Left colon (tissue), 2 donors: ENCODE results near the gene ESF1. TPM values are rescaled to one million over a fixed set of nuclear protein-coding genes. Genes with fewer than 3 reads are reported as not detected.
"Not testable (repeated sequence)": the region's sequence is repeated elsewhere in the genome, so short reads cannot be mapped to it uniquely, and the experiment has no call there.

Experiments
- ATAC-seq: fragments of 200-7000 bp; cut with Tn5 transposase; one replicate; pipeline ENCODE4 v1.9.1; 2020; ENCODE audit warnings: mild to moderate bottlenecking, moderate library complexity
- DNase-seq, 2 donors: peaks; one replicate each; pipeline ENCODE4 v3.0.0-alpha.2; 2020
- intact Hi-C, 2 donors: fragments of 100-400 bp; cut with DNase I in 1 of 2; cut with micrococcal nuclease in 1 of 2; formaldehyde crosslinking; loops; one replicate each; pipeline versions ENCODE4 v1.11.2 to v1.14.0; 2022; cut with DNase I, micrococcal nuclease
- total RNA-seq, 2 donors: library from RNA; stranded (reverse); fragmentation: NEBNext Ultra II Directional; extraction: Animal tissue kit (Norgen Biotek cat#: 25700); gene quantifications; one replicate each; pipeline ENCODE4 v1.2.1, GENCODE V29; 2021
- donor health status: DM: no; HTN: no; CAD: no.
- donor health status: DM: yes; HTN: yes; CAD: no.

The ESF1 gene
- total RNA-seq, 2 donors from 2014 or later: 11.7 to 12.4 TPM

GRCh38 chr20:13793001-13793400 is 8.3 kb upstream of the ESF1 start:
- ATAC-seq (no peak), DNase-seq (no peak)
- intact Hi-C loops: no loop called here

DNA sequence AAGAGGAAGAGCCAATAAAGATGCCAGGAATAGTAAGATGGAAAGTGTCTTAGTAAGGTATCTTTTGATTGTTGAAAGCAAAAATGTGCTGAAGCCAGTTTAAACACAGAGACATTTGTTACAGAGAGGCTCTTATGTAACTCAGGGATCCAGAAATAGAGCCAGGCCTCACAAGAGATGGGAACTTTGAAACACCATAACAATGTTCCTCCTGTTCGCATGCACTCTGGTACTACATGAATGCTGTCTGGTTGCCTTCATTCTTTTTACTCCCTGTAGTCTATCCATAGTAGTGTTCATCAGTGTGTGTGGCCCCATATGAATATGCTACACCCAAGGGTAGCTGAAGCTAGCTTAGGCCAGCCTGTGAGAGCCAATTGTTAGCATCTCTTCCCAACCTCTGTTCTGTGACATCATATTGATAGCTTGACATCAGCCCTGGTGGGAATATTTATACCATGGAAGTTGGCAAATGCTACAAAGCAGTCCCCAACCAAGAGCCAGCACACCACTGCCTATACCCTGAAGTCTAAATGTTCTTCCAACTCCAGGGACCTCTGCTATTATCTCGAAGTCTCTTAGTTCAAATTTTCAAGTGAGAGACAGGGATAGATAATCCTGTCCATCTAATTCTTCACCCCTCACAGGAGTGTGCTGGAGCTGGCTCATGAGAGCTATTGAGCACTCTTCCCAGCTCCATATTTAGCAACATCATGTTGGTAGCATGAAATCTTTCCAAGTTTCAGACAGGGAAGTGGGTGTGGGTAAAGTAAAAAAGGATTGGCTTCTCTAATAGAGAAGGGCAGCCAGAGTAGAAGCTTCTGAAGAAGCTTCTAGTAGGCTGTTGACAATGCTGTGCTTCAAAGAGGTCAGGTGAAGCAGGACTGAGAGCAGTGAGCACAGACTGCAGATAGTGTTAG is 7.1 kb upstream of the ESF1 start:
- intact Hi-C loops: no loop called here
- ATAC-seq: no peak

DNA sequence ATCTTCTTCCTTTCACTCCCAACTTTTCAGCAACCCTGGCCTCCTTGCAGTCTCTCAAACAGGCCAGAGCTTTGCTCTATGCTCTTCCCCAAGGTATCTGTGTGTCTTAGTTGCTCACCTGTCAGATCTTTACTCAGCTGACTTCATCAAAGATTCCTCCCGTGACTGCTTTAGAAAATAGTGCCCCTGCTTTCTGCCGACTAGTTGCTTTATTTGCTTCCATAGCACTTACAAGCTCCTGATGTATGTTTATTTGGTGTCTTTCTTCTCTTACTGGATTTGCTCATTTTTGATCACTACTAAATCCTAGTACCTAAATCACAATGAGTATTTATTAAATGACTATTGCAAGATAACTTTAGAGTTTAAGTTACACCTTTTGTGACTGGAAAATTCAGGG is 6.0 kb upstream of the ESF1 start:
- ATAC-seq (no peak), DNase-seq (no peak)
- intact Hi-C loops: no loop called here

More for the DNA sequence above, 7.1 kb upstream of the ESF1 start:
- DNase-seq: no peak

DNA sequence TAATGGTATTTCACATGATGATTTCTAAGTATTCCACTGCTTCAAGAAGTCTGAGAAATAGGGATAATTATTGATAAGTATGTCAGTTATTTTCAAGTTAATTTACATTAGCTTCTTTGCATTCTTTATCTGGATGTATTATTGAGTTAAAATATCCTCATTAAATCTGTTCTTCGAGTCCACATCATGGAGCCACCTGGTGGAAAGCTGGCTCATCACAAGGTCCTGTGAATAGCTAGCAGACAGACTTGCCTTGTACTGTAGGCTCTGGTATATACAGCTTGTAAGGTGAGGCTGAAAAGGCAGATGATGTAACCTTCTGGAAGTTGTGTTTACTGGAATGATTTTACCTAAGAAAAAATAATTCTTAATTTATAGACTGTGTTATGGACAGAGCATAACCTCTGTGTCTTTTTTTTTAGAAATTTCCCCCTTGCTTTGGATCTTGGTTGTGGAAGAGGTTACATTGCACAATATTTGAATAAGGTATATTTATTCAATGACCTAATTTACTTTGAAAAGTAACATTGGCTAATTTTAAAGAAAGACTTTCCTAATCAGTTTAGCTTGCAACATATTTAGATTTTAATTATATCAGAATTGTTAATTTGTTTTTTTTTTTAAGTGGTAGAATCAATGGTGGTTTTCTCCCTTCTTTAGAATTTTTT is 3.6 kb upstream of the ESF1 start:
- ATAC-seq: no peak
- peak; percentile 38 to 54 for DNase-seq
- intact Hi-C loops: no loop called here

GRCh38 chr20:13786143-13786828 is 1.6 kb upstream of the ESF1 start:
- intact Hi-C loops: no loop called here
- DNase-seq: no peak
- ATAC-seq: peak; percentile 65

- intact Hi-C loops: no loop called here
- no peak for ATAC-seq
- no peak for DNase-seq
Observed at GRCh38 chr20:13784271-13784892, 337 bp downstream of the ESF1 start.

- intact Hi-C loops: no loop called here
- no peak for ATAC-seq
- no peak for DNase-seq
Observed at GRCh38 chr20:13783528-13783927, 1.2 kb downstream of the ESF1 start.

DNA sequence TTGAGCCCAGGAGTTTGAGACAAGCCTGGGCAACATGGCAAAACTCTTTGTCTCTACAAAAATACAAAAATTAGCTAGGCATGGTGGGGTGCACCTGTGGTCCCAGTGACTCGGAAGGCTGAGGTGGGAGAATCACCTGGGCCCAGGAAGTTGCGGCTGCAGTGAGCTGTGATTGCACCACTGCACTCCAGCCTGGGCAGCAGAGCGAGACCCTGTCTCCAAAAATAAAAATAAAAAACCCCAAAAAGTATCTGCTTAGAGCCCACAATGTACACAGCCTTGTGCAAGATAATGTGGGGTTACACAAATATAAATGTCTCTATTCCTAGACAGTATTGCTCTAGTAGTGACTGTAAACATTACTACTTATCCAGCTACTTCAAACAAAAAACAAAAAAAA is 5.9 kb downstream of the ESF1 start:
- no peak for ATAC-seq
- intact Hi-C loops: no loop called here
- no peak for DNase-seq

GRCh38 chr20:13777171-13777601 is 7.5 kb downstream of the ESF1 start:
- no peak for DNase-seq
- no peak for ATAC-seq
- intact Hi-C loops: no loop called here

DNA sequence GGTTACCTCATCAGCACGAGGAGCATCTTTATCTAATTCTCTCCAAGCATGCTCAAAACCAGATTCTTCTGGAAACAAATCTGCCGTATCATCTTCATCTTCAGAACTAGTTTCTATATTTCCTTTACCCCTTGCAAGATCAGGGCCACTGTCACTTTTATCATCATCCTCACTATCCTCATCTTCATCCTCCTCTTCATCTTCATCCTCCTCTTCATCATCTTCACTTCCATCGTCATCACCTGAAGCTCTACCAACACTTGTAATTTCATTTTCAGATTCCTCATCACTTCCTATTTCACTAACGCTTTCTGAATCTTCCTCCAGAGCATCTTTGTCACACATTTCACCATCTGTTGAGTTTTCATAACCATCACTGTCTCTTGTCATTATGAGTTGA is 8.9 kb downstream of the ESF1 start:
- no peak for DNase-seq
- intact Hi-C loops: no loop called here
- ATAC-seq: no peak

GRCh38 chr20:13772529-13772928 is 12.2 kb downstream of the ESF1 start:
- ATAC-seq (no peak), DNase-seq (no peak)
- intact Hi-C loops: loop anchor here in 1 of 2 donors (5.0 kb wide), 1 partner anchor 655 kb away; no protein-coding TSS in a partner anchor

DNA sequence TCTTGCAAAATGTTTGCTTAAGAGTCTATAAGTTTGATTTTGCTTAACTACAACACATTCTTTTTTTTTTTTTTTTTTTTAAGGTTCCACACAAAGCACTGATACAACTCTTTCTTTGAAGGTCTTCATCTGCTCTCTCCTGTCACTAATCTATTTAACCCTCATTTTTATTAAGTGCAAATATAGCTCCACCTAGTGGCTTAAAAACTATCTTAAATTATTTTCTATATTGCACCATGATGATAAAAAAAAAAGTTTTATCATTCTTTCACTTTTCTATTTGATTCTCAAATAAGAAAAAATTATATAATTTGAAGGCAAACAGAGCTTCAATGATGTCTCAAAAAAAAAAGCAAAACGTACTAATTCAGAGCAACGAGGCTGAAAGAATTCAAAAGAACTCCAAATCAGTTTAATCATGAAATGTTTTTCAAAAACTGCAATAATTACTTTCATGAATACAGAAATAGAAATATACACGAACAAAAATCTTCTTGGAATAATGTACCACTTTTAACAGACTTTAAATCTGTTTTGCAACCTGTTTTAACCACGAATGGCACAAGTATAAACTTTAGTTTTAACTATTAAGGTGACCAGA is 12.8 kb downstream of the ESF1 start:
- DNase-seq: no peak
- ATAC-seq: no peak
- intact Hi-C loops: loop anchor here in 1 of 2 donors (5.0 kb wide), 1 partner anchor 655 kb away; no protein-coding TSS in a partner anchor

- ATAC-seq (no peak), DNase-seq (no peak)
- intact Hi-C loops: loop anchor here in 1 of 2 donors (5.0 kb wide), 1 partner anchor 653 kb away; no protein-coding TSS in a partner anchor
Observed at GRCh38 chr20:13770141-13770540, 14.6 kb downstream of the ESF1 start.

DNA sequence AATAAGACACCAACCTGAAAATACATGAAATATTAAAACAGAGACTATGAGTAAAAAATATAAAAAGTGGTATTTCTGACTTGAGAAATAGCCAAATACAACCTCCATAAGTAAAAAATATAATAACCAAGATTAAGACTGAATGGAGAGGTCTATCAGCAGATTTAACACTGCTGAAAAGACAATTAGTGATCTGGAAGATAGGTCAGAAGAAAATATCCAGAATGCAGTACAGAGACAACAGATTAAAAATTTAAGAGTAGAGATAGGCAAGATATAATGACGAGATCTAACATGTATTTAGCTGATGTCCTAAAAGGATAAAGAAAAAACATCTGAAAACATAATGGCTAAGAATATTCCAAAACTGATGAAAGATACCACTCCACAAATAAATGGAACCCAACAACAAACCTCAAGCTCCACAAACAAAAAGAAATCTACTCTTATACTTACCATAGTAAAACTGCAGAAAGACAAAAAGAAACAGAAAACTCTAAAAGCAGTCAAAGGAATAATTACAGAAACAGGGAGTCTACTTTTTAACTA is 18.8 kb downstream of the ESF1 start:
- no peak for DNase-seq
- intact Hi-C loops: no loop called here
- no peak for ATAC-seq

DNA sequence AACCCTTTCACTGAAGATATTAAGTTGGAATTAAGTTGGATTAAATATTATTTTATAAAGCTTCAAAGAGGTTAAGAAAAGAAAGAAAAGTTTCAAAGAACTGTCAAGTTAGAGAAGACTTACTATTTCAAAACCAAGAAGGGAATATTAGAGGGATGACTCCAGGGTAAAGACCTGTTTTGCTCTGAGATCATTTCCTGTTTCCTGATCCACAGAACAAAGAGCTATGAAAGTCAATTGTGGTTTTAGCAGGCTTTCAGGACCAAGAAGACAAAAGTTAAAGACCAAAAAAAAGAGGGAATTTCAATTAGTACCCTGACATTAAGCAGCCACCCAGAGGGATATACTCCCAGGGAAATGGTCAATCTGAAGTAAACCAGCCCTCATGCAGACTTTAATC is 19.4 kb downstream of the ESF1 start:
- intact Hi-C loops: no loop called here
- no peak for ATAC-seq
- DNase-seq: no peak

DNA sequence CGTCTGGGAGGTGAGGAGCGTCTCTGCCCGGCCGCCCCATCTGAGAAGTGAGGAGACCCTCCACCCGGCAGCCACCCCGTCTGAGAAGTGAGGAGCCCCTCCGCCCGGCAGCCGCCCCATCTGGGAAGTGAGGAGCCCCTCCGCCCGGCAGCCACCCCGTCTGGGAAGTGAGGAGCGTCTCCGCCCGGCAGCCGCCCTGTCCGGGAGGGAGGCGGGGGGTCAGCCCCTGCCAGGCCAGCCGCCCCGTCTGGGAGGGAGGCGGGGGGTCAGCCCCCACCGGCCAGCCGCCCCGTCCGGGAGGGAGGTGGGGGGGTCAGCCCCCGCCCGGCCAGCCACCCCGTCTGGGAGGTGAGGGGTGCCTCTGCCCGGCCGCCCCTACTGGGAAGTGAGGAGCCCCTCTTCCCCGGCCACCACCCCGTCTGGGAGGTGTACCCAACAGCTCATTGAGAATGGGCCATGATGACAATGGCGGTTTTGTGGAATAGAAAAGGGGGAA is 24.2 kb downstream of the ESF1 start:
- DNase-seq, intact Hi-C loops, ATAC-seq: not testable (repeated sequence)

DNA sequence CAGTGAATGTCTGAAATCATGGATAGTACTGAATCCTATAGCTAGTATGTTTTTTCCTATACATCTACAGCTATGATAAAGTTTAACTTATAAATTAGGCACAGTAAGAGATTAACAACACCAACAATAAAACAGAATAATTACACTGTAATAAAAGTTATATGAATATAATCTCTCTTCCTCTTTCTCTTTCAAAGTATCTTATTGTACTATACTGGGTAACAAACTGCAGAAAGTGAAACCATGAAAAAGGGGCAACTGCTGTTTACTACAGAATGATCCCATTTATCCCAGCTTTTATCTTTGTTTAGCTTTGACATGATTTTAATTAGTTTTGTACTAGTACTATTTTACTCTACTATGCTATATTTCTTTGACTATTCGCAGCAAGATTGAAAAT is 25.8 kb downstream of the ESF1 start:
- intact Hi-C loops: no loop called here
- DNase-seq: no peak
- peak; percentile 99 for ATAC-seq

GRCh38 chr20:13756551-13756950 is 28.2 kb downstream of the ESF1 start:
- ATAC-seq (no peak), DNase-seq (no peak)
- intact Hi-C loops: no loop called here
